Stomach smooth muscle (tissue), 2 donors: ENCODE results near the gene DNASE1L2.
"Not testable (repeated sequence)": the region's sequence is repeated elsewhere in the genome, so short reads cannot be mapped to it uniquely, and the experiment has no call there.

Experiments used
- H3K27ac ChIP-seq: one replicate; pipeline ENCODE4 v1.7.0; 2013; ENCODE audit warnings: mild to moderate bottlenecking, low read length, inconsistent platforms
- H3K27me3 ChIP-seq, 2 donors: one replicate each; pipeline ENCODE4 v1.7.0; 2013; ENCODE audit warnings: low read length in 2 of 2; ENCODE audit not compliant: insufficient read depth in 2 of 2, control insufficient read depth in 1 of 2
- H3K36me3 ChIP-seq, 2 donors: one replicate each; pipeline ENCODE4 v1.7.0; 2013; ENCODE audit warnings: low read length in 2 of 2; ENCODE audit not compliant: control insufficient read depth in 2 of 2, insufficient read depth in 2 of 2
- H3K4me1 ChIP-seq: one replicate; pipeline ENCODE4 v1.7.0; 2013; ENCODE audit warnings: low read length; ENCODE audit not compliant: control insufficient read depth, insufficient read depth
- H3K4me3 ChIP-seq, 2 donors: one replicate each; pipeline ENCODE4 v1.7.0; 2013; ENCODE audit warnings: low read length in 2 of 2
- H3K9ac ChIP-seq, 2 donors: one replicate each; pipeline ENCODE4 v1.7.0; 2013; ENCODE audit warnings: low read length in 2 of 2, mild to moderate bottlenecking in 1 of 2
- H3K9me3 ChIP-seq, 2 donors: one replicate each; pipeline ENCODE4 v1.7.0; 2013; ENCODE audit warnings: low read length in 2 of 2; ENCODE audit not compliant: control insufficient read depth in 2 of 2
- donor health status: healthy.
- donor health status: Pancreatic carcinoma.

The DNASE1L2 gene

DNA sequence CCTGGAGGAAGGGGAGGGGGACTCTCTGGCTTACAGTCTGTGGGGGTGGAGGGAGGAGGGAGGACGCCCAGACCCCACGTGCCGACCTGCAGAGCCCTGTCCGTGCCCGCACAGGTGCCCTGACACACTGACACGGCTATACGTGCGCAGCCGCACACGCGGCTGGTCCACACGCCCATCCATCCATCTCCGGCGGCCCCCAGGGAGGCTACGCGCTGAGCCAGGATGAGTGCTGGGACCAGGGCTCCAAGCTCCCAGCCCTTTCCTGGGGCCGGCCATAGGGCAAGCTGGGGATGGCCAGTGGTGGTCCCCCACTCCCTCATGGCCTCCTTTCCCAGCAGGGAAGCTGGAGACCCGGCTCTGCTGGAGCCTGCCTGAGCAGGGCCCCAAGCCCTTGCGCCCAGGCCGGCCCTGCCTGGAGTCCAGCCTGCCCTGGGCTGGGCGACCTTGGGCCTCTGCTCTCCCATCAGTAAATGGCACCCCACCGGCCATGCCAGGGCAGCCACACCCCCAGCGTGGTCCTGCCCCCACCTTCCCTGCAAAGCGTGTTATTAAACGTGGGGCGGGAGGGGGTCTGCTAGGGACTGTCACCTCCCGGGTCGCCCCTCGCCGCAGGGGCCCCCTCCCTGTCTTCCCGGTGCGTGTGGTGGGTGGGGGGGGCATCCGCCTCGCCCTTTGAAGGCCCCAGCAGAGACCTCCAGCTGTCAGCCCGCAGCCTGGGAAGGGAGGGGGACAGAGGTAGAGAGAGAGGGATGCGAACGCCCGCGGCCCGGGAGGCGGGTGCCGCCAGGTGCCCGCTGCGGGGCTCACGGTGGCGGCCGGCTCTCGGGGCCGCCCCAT lies 40.7 kb upstream of the DNASE1L2 start:
- no peaks in the 10 kb centered on the region for H3K36me3 ChIP-seq
- H3K4me1 ChIP-seq: peaks cover 19% of the 10 kb centered on the region
- H3K9me3 ChIP-seq: no peaks in the 10 kb centered on the region
- peaks cover 35 to 44% of the 10 kb centered on the region in 2 donors for H3K27me3 ChIP-seq
- H3K27ac ChIP-seq: no peak overlapping the region
- H3K9ac ChIP-seq: no peak overlapping the region
- peak overlapping the region in 1 of 2 donors; percentile 35 for H3K4me3 ChIP-seq

DNA sequence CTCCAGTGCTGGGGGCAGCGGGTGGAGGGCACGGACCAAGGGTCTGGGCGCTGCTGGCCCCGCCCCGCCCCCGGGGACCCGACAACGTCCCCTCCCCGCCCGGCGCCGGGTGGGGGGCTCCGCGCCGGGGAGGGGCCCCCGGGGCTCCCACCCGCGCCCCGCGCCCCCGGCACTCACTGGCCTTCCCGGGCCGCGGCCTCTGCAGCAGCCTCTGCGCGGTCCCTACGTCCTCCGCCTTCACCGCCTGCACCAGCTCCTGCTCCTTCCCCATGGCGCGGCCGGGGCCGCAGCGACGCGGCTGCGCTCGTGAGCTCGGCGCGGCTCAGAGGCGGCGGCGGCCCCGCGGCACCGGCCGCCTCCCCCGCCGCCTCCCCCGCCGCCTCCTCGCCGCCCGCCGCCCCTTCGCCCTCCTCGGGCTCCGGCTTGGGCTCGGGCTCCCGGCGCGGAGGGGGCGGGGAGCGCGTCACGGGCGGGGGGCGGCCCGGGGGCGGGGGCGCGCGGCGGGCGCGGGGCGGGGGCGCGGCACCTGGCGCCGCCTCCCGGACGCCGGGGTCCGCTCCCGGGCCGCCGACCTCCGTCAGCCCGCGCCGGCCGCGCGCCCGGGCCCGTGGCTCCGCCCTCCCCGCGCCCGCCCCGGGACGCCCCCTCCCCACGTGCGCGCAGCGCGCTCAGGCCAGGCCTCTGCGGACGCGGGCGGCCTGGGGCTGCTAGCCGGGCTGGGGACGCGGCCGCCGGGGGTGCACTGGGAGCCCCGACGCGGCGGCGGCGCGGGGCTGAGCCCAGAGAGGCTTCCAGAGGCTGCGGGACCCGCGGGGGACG lies 39.9 kb upstream of the DNASE1L2 start, which contains the start of gene CASKIN1:
Gene CASKIN1, minus strand, starts transcription at position 444 of the 819 bp plus-strand sequence. Its CDS starts 173 bp downstream, at position 271.
- H3K9ac ChIP-seq: no peak within 1 kb of the TSS
- peak within 1 kb of the TSS in 1 of 2 donors; percentile 35 for H3K4me3 ChIP-seq

DNA sequence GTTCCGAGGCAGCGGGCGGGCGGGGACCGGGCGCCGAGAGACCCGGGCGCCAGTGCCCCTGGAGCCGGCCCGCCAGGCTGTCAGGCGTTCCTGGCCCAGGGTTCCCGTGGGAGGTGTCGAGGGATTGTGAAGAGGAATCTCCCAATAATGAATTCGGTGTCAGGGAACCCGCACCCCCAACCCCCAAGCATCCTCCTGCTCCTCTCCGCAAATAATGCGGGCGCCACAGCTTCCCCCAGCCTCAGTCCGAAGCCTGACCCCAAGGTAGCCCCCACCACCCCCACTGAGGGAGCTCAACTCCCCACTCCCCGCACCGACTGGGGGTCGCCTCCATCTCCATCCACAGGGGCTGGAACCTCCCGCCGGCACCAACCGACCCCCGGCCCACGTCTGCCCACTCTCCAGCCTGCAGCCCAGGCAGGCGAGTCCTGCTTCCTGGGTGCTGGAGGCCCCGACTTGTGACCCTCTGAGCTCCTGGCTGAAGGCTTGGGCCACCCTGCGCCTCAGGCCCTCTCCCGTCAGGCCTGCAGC lies 39.2 kb upstream of the DNASE1L2 start:
- Histone ChIP-seq H3K36me3 (no peaks in the 10 kb centered on the region), H3K9me3 (no peaks in the 10 kb centered on the region), H3K4me1 (peaks cover 19% of the 10 kb centered on the region), H3K4me3 (no peak overlapping the region), H3K27me3 (peaks cover 35 to 44% of the 10 kb centered on the region in 2 donors), H3K27ac (no peak overlapping the region), H3K9ac (no peak overlapping the region)

More for the DNA sequence above, 39.9 kb upstream of the DNASE1L2 start, which contains the start of gene CASKIN1:
- Histone ChIP-seq H3K27ac (no peak within 1 kb of the TSS), H3K36me3 (no peaks in the 10 kb centered on the region), H3K9me3 (no peaks in the 10 kb centered on the region), H3K4me1 (peaks cover 19% of the 10 kb centered on the region), H3K27me3 (peaks cover 35 to 44% of the 10 kb centered on the region in 2 donors)

DNA sequence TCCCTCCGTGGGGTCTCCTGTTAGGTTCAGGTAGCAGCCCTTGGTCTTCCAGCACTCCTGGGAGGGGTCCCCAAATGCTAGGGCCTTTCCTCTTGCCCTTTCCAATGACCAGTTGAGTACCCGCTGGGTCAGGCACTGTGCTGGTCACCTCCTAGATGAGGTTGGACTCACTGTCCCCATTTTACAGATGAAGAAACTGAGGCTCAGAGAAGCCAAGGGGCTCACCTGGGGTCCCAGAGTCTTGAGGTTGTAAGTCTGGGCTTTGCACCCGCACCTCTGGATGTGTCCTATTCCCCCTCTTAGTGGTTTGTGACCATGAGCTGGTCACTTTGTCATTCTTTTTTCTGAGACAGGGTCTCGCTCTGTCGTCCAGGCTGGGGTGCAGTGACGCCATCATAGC lies 38.5 kb upstream of the DNASE1L2 start:
- Histone ChIP-seq H3K36me3 (no peaks in the 10 kb centered on the region), H3K9ac (no peak overlapping the region), H3K27ac (no peak overlapping the region), H3K9me3 (no peaks in the 10 kb centered on the region), H3K27me3 (peaks cover 35 to 44% of the 10 kb centered on the region in 2 donors), H3K4me1 (peaks cover 19% of the 10 kb centered on the region), H3K4me3 (no peak overlapping the region)

DNA sequence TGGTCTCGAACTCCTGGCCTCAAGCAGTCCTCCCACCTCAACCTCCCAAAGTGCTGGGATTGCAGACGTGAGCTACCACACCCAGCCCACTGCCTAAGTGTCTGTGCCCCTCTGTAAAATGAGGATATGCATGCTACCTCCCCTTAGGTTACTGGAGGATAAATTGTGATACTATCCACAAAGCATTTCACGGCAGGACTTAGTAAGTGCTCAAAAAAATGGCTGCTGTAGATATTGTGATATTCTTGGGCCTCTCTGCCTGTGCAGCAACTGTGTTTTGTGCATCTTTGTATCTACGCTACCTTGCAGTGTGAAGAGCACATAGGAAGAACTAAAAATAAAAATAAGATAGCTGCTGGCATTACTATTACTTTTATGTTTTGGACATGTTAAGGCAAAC lies 38.0 kb upstream of the DNASE1L2 start:
- H3K4me1 ChIP-seq: peaks cover 19% of the 10 kb centered on the region
- H3K4me3 ChIP-seq: no peak overlapping the region
- peaks cover 35 to 44% of the 10 kb centered on the region in 2 donors for H3K27me3 ChIP-seq
- no peaks in the 10 kb centered on the region for H3K9me3 ChIP-seq
- H3K36me3 ChIP-seq: no peaks in the 10 kb centered on the region
- H3K9ac ChIP-seq: no peak overlapping the region
- no peak overlapping the region for H3K27ac ChIP-seq

DNA sequence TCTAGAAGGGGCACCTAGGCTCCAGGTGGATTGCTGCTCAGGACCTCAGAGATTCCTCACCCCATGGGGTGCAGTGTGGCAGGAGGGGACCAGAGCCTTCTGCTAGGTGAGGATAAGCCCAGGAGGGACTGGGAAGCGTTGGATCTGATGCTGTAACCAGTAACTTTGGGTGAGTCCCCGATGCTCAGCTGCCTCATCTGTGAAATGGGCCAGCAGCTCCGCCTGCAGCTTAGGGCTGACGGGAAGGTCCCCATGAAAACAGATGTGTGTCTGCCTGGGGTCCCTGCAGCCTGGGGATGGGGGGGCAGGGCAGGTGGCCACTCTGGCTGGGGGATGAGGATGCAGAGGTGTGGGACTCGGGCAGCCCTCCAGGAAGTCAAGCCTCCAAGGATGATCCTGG lies 37.1 kb upstream of the DNASE1L2 start:
- Histone ChIP-seq H3K4me3 (no peak overlapping the region), H3K27me3 (peaks cover 28 to 36% of the 10 kb centered on the region in 2 donors), H3K36me3 (no peaks in the 10 kb centered on the region), H3K27ac (no peak overlapping the region), H3K4me1 (peaks cover 19% of the 10 kb centered on the region), H3K9me3 (no peaks in the 10 kb centered on the region), H3K9ac (no peak overlapping the region)

DNA sequence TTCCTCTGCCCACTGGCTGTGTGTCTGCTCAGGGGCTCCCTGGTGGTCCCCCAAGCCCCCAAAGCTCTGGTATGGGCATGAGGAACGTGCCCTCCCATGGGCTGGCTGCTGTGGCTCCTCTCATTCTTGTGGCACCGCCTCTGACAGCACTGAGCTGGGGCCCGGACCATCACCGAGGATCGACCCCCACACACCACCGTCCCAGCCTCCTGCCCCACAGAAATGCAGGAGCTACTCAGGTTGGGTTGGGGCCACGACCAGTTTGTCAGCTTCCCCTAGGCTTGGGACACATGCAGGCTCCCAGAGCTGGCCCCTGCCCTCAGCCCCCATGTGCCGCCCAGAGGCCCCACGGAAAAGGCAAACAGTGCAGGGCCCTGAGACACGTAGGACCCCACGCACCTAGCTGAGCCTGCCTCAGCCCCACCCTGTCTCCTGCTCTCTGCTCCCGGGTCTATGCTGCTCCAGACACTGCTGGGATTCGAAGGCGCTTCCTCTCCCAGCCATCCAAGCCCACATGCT lies 36.6 kb upstream of the DNASE1L2 start:
- no peaks in the 10 kb centered on the region for H3K36me3 ChIP-seq
- H3K4me3 ChIP-seq: no peak overlapping the region
- H3K4me1 ChIP-seq: peaks cover 20% of the 10 kb centered on the region
- no peak overlapping the region for H3K27ac ChIP-seq
- H3K27me3 ChIP-seq: peaks cover 22 to 30% of the 10 kb centered on the region in 2 donors
- H3K9me3 ChIP-seq: no peaks in the 10 kb centered on the region
- no peak overlapping the region for H3K9ac ChIP-seq

DNA sequence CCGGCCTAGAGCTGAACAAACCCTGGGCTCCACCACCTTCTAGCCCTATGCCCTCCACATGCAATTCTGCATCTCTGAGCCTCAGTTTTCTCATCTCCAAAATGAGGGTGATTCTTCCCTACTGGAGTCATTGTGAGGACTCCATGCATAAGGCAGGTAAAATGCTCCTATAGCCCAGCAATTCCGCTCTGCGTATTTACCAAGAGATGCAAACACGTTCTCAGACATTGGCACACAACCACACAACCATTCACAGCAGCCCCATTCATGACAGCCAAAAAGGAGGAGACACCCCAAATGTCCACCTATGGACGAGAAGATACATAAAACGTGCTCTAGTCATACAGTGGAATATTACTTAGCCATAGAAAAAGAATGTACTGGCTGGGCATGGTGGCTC lies 35.9 kb upstream of the DNASE1L2 start:
- H3K9me3 ChIP-seq: no peaks in the 10 kb centered on the region
- no peak overlapping the region for H3K9ac ChIP-seq
- H3K4me1 ChIP-seq: peaks cover 18% of the 10 kb centered on the region
- H3K4me3 ChIP-seq: no peak overlapping the region
- H3K27ac ChIP-seq: no peak overlapping the region
- H3K27me3 ChIP-seq: peaks cover 15 to 23% of the 10 kb centered on the region in 2 donors
- H3K36me3 ChIP-seq: no peaks in the 10 kb centered on the region

DNA sequence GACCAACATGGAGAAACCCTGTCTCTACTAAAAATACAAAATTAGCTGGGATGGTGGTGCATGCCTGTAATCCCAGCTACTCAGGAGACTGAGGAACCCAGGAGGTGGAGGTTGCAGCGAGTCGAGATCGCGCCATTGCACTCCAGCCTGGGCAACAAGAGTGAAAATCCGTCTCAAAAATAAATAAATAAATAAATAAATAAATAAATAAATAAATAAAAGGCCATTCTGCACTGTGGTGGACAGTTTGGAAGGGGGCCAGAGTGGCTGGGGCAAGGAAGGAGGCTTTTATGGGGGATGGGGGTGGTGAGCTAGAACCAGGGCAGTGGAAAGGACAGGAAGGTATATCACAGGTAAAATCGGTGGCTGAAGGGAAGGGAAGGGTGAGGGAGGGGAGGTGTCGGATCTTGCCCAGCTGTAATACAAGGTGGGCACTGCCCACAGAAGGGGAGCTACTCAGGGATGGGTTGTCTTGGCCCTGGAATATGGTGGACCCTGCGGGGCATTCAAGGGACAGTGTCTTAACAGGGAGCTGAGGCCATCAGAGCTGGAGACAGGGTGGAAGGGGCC lies 33.0 kb upstream of the DNASE1L2 start:
- not testable (repeated sequence) for H3K4me3 ChIP-seq, H3K9ac ChIP-seq, H3K27ac ChIP-seq, H3K27me3 ChIP-seq, H3K9me3 ChIP-seq
- Histone ChIP-seq H3K36me3 (peaks cover 6 to 11% of the 10 kb centered on the region in 2 donors), H3K4me1 (peaks cover 20% of the 10 kb centered on the region)

DNA sequence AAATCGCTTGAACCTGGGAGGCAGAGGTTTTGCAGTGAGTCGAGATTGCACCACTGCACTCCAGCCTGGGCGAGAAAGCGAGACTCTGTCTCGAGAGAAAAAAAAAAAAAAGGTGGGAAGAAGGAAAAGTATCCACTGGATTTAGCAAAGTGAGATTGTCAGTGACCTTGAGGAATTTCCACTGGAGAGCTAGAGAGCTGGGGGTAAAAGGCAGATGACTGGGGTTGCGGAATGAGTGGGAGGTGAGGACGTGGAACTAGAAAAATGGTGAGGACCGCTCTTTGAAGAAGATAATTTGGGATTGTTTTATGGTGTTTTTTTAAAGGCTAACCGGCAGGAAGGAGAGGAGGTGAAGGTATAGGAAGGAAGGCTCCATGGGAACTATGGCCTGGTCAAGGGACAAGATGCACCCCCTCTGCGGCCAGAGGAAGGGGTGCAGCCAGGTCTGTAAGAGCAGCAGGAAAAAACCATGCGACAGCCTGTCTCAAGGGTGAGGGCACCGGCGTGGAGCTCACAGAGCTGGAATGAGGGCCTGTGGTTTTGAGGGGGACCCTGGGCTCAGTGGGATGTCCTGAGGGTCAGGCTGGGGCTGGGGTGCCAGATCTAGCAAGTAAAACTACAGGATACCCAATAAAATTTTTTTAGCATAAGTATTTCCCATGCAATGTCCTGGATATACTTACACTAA lies 31.7 kb upstream of the DNASE1L2 start:
- peaks cover 12% of the 10 kb centered on the region in 2 donors for H3K36me3 ChIP-seq
- peak overlapping the region; percentile 82 to 85 for H3K9ac ChIP-seq
- peak overlapping the region; percentile 86 for H3K27ac ChIP-seq
- peak overlapping the region; percentile 89 to 92 for H3K4me3 ChIP-seq
- H3K4me1 ChIP-seq: peaks cover 20% of the 10 kb centered on the region
- no peaks in the 10 kb centered on the region for H3K9me3 ChIP-seq
- no peaks in the 10 kb centered on the region for H3K27me3 ChIP-seq
